Measurements from ENCODE around the gene OR4C45. TPM values are rescaled to one million over a fixed set of nuclear protein-coding genes. Genes with fewer than 3 reads are reported as not detected.
"Not testable (repeated sequence)": the region's sequence is repeated elsewhere in the genome, so short reads cannot be mapped to it uniquely, and the experiment has no call there.

Gene OR4C45
- total and polyA plus RNA-seq, 2 of the 4 experiments (the other 2 are of a cell fraction) = not detected

DNA sequence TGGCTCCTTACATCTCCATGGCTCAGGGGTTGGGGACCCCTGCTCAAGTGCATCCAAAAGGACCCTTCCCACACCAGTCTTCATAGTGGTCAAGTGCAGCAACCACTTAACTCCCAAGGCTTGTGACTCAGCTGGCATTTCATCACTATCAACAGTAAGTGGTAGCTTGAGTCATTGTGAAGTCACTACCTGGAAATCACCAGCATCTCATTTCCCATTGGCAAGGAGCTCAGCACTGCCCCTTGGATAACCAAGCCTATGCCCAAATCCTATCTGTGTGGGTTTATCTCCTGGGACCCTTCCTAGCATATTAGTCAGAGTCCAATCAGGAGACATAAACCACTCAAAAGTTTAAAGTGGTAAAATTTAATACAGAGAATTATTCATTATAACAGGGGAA is 46.3 kb downstream of the OR4C45 start:
- H3K79me1 ChIP-seq (ENCODE audit: low read depth in 1 of 2, low read length in 2 of 2); H4K91ac ChIP-seq (ENCODE audit: insufficient read depth, low read depth, low read length); H2BK5ac ChIP-seq (ENCODE audit: low read depth, low read length, poor library complexity, severe bottlenecking); H3K23ac ChIP-seq (ENCODE audit: low read depth, low read length); H2AK5ac ChIP-seq (ENCODE audit: low read depth, low read length); intact Hi-C loops (cut with micrococcal nuclease); H2BK15ac ChIP-seq (ENCODE audit: low read depth, low read length); H3K27me3 ChIP-seq (ENCODE audit: control insufficient read depth, insufficient read depth, low read length); CTCF ChIA-PET; H3K4me2 ChIP-seq (ENCODE audit: low read depth, low read length); H4K5ac ChIP-seq (ENCODE audit: low read depth, low read length); in situ Hi-C loops (cut with MboI; ENCODE audit: low sequenced_read_pairs); dilution Hi-C loops (cut with HindIII; ENCODE audit: low sequenced_read_pairs, unreplicated experiment); H3K56ac ChIP-seq (ENCODE audit: extremely low read depth, insufficient read depth, low read length); ATAC-seq (ENCODE audit: low read depth); H3K4me1 ChIP-seq (ENCODE audit: control insufficient read depth, insufficient read depth, low read length); H2AFZ ChIP-seq (replicated peaks; ENCODE audit: low read length, poor library complexity); H3K9ac ChIP-seq (ENCODE audit: low read depth, low read length); H3K4me3 ChIP-seq (ENCODE audit: insufficient read depth, low read depth, low read length); H3K4ac ChIP-seq (ENCODE audit: low read depth, low read length); H2BK20ac ChIP-seq (ENCODE audit: low read depth, low read length); H3K36me3 ChIP-seq (ENCODE audit: control insufficient read depth, insufficient read depth, low read length); H3K14ac ChIP-seq (replicated peaks; ENCODE audit: low read depth, low read length); H2BK120ac ChIP-seq (ENCODE audit: low read depth, low read length); BruUV-seq (replicated peaks); H3K27ac ChIP-seq (ENCODE audit: insufficient read depth, low read length); H2AK9ac ChIP-seq (replicated peaks; ENCODE audit: low read depth, low read length, poor library complexity); H3K18ac ChIP-seq (ENCODE audit: low read depth, low read length); DNase-seq; H3K9me1 ChIP-seq (ENCODE audit: insufficient read depth, low read length); H4K20me1 ChIP-seq (ENCODE audit: insufficient read depth, low read length); H4K8ac ChIP-seq (ENCODE audit: low read depth in 2 of 2, low read length in 2 of 2); POLR2A ChIA-PET (ENCODE audit: unreplicated experiment): not testable (repeated sequence)
- H3K9me3 ChIP-seq (ENCODE audit: control insufficient read depth, insufficient read depth, low read length) = peaks cover 29% of the 10 kb centered on the region
